Measurements from ENCODE around the gene SLC5A12. TPM values are rescaled to one million over a fixed set of nuclear protein-coding genes. Genes with fewer than 3 reads are reported as not detected.

SLC5A12 gene
- total and polyA plus RNA-seq, 10 of the 15 experiments (the other 5 are each of a cell fraction or from before 2014, with no cell fraction given): 0.06 to 0.15 TPM; not detected in 8

DNA sequence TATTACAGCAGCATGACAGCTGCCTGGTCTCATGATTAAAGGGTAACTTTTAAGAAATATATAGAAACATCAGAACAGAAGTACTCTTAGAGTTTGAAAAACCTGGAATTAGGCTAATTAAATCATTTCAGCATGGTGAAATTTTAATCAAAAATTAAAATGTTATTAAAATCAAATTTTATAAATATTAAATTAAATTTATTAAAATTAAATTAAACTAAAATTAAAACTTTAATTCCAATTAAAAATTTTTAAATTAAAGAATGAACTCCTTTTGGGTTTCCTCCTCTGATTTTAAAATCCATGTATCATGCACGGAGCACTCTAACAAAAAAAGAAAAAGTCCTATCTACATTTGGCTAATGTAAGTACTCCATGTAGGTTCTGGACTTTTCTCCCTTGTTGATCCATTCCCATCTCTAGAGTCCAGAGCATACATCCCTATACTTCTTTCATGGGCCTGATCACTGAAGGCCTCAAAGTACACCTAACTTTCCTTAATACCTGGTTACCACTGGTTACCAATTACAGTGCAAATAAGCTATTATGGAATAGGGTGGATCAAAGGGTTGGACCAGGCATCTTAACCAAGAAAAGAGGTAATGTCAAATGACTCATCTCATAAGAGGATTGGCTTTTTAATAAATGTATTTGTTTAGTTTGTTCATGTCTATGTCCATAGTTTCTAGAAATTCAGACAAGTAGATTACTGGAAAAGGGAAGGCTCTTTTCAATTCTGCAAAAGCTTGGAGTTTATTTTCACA lies 101.4 kb downstream of the SLC5A12 start:
- Histone ChIP-seq H3K27me3 (replicated peaks in 1 of 2; ENCODE audit: control insufficient read depth in 2 of 2, insufficient read depth in 2 of 2, low read length in 1 of 2) (no peaks in the 10 kb centered on the region), H4K20me1 (ENCODE audit: control insufficient read depth, insufficient read depth) (no peaks in the 10 kb centered on the region), H3K36me3 (ENCODE audit: control insufficient read depth in 2 of 2, insufficient read depth in 2 of 2, low read length in 1 of 2) (no peaks in the 10 kb centered on the region), H3K79me2 (ENCODE audit: control insufficient read depth, insufficient read depth, low read length) (no peaks in the 10 kb centered on the region), H3K4me3 (no peak overlapping the region), H3K9me3 (replicated peaks; ENCODE audit: control insufficient read depth, insufficient read depth, low read length) (no peaks in the 10 kb centered on the region), H3K27ac (ENCODE audit: control insufficient read depth, insufficient read depth) (no peak overlapping the region), H3K9ac (ENCODE audit: control insufficient read depth, insufficient read depth, low read length) (no peak overlapping the region), H3K4me2 (ENCODE audit: control insufficient read depth, insufficient read depth) (no peak overlapping the region), H2AFZ (ENCODE audit: control insufficient read depth, low read depth, low read length) (no peak overlapping the region), H3K4me1 (ENCODE audit: control insufficient read depth, insufficient read depth, low read length) (no peaks in the 10 kb centered on the region)
- SMC1A ChIA-PET (ENCODE audit: uncharacterized antibody, unreplicated experiment): interaction anchor here (0.8 to 3.7 kb wide), 8 partner anchors 9 to 149 kb away, joined by 3 to 12 read pairs (median 4); no protein-coding TSS in a partner anchor
- intact Hi-C loops (cut with micrococcal nuclease; ENCODE audit: unreplicated experiment): loop anchor here (10.0 kb wide), 1 partner anchor 614 kb away; no protein-coding TSS in a partner anchor
- CTCF ChIA-PET: interaction anchor here (0.8 to 1.5 kb wide), 4 partner anchors 11 to 15 kb away, joined by 3 to 6 read pairs (median 4); no protein-coding TSS in a partner anchor
- FAIRE-seq (no peak), ATAC-seq (peak; percentile 18), DNase-seq (ENCODE audit: low read depth, low spot score) (no peak)
- in situ Hi-C loops (cut with MboI): no loop called here
- TF ChIP-seq, protein P1, sequence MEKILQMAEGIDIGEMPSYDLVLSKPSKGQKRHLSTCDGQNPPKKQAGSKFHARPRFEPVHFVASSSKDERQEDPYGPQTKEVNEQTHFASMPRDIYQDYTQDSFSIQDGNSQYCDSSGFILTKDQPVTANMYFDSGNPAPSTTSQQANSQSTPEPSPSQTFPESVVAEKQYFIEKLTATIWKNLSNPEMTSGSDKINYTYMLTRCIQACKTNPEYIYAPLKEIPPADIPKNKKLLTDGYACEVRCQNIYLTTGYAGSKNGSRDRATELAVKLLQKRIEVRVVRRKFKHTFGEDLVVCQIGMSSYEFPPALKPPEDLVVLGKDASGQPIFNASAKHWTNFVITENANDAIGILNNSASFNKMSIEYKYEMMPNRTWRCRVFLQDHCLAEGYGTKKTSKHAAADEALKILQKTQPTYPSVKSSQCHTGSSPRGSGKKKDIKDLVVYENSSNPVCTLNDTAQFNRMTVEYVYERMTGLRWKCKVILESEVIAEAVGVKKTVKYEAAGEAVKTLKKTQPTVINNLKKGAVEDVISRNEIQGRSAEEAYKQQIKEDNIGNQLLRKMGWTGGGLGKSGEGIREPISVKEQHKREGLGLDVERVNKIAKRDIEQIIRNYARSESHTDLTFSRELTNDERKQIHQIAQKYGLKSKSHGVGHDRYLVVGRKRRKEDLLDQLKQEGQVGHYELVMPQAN (conservative IDR thresholded peaks at IDR 0.05): no peak
- no peak for TF ChIP-seq FOXM1 (IDR thresholded peaks at IDR 0.05; ENCODE audit: low read depth, low read length)
- TF ChIP-seq, protein P2, sequence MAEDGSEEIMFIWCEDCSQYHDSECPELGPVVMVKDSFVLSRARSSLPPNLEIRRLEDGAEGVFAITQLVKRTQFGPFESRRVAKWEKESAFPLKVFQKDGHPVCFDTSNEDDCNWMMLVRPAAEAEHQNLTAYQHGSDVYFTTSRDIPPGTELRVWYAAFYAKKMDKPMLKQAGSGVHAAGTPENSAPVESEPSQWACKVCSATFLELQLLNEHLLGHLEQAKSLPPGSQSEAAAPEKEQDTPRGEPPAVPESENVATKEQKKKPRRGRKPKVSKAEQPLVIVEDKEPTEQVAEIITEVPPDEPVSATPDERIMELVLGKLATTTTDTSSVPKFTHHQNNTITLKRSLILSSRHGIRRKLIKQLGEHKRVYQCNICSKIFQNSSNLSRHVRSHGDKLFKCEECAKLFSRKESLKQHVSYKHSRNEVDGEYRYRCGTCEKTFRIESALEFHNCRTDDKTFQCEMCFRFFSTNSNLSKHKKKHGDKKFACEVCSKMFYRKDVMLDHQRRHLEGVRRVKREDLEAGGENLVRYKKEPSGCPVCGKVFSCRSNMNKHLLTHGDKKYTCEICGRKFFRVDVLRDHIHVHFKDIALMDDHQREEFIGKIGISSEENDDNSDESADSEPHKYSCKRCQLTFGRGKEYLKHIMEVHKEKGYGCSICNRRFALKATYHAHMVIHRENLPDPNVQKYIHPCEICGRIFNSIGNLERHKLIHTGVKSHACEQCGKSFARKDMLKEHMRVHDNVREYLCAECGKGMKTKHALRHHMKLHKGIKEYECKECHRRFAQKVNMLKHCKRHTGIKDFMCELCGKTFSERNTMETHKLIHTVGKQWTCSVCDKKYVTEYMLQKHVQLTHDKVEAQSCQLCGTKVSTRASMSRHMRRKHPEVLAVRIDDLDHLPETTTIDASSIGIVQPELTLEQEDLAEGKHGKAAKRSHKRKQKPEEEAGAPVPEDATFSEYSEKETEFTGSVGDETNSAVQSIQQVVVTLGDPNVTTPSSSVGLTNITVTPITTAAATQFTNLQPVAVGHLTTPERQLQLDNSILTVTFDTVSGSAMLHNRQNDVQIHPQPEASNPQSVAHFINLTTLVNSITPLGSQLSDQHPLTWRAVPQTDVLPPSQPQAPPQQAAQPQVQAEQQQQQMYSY (CRISPR knock-in tag; IDR thresholded peaks at IDR 0.05): no peak
- TF ChIP-seq SPI1 (IDR thresholded peaks at IDR 0.05; ENCODE audit: borderline replicate concordance, insufficient read depth, low read depth, low read length): no peak
- TF ChIP-seq EZH2 (IDR thresholded peaks at IDR 0.05; ENCODE audit: borderline replicate concordance, control insufficient read depth, low read depth, low read length): no peak
- TF ChIP-seq ZNF24 (IDR thresholded peaks at IDR 0.05): no peak
- RAD21 ChIA-PET (ENCODE audit: unreplicated experiment): interaction anchor here (0.8 to 3.0 kb wide), 7 partner anchors 11 to 64 kb away, joined by 3 to 7 read pairs (median 4); no protein-coding TSS in a partner anchor
- BruUV-seq (replicated peaks): no TSS peak
- POLR2A ChIA-PET: interaction anchor here (1.5 kb wide), 1 partner anchor 11 kb away, joined by 7 read pairs; no protein-coding TSS in a partner anchor
- 94% methylated on average over 1 of the region's 1 CpG for WGBS (ENCODE audit: insufficient coverage, insufficient replicate concordance, low lambda C conversion rate, missing lambda C conversion rate)

Measured in GM12878 (cell line).